GM19467 (cell line): Measurements from ENCODE around the gene CEMIP.

Experiments
- ATAC-seq: cut with Tn5 transposase; IDR thresholded peaks from one replicate; pipeline ENCODE4 v1.9.1; 2021; ENCODE audit warnings: mild to moderate bottlenecking, moderate library complexity; ENCODE audit not compliant: unreplicated experiment

Gene CEMIP

GRCh38 chr15:80820092-80820491 lies 40.9 kb downstream of the CEMIP start:
- ATAC-seq: no peak

- ATAC-seq: no peak
Observed at GRCh38 chr15:80822256-80822655, 43.1 kb downstream of the CEMIP start.

- ATAC-seq: no peak
Observed at GRCh38 chr15:80822676-80823075, 43.5 kb downstream of the CEMIP start.

GRCh38 chr15:80823120-80823519 lies 44.0 kb downstream of the CEMIP start:
- no peak for ATAC-seq

GRCh38 chr15:80823995-80824394 lies 44.8 kb downstream of the CEMIP start:
- no peak for ATAC-seq

GRCh38 chr15:80825361-80826030 lies 46.3 kb downstream of the CEMIP start:
- ATAC-seq: no peak

- ATAC-seq: no peak
Observed at GRCh38 chr15:80828796-80829195, 49.6 kb downstream of the CEMIP start.

- no peak for ATAC-seq
Observed at GRCh38 chr15:80830677-80831076, 51.5 kb downstream of the CEMIP start.

GRCh38 chr15:80831192-80831591 lies 52.0 kb downstream of the CEMIP start:
- ATAC-seq: no peak

- ATAC-seq: no peak
Observed at GRCh38 chr15:80831606-80832224, 52.5 kb downstream of the CEMIP start.

GRCh38 chr15:80832686-80833085 lies 53.5 kb downstream of the CEMIP start:
- no peak for ATAC-seq

- no peak for ATAC-seq
Observed at GRCh38 chr15:80834402-80834801, 55.2 kb downstream of the CEMIP start.

GRCh38 chr15:80834906-80835305 lies 55.7 kb downstream of the CEMIP start:
- ATAC-seq: no peak

- ATAC-seq: no peak
Observed at GRCh38 chr15:80835336-80835735, 56.2 kb downstream of the CEMIP start.

GRCh38 chr15:80836223-80836622 lies 57.1 kb downstream of the CEMIP start:
- ATAC-seq: no peak

GRCh38 chr15:80837006-80837405 lies 57.8 kb downstream of the CEMIP start:
- no peak for ATAC-seq

- ATAC-seq: no peak
Observed at GRCh38 chr15:80838012-80838411, 58.8 kb downstream of the CEMIP start.

GRCh38 chr15:80838666-80839065 lies 59.5 kb downstream of the CEMIP start:
- no peak for ATAC-seq

GRCh38 chr15:80839764-80840130 lies 60.6 kb downstream of the CEMIP start:
- no peak for ATAC-seq

- no peak for ATAC-seq
Observed at GRCh38 chr15:80840182-80841130, 61.3 kb downstream of the CEMIP start.

GRCh38 chr15:80841541-80841940 lies 62.4 kb downstream of the CEMIP start:
- ATAC-seq: no peak
